Stimulated activated CD4-positive, alpha-beta T cell treated with anti-CD3 and anti-CD28 coated beads, Interleukin-1b, Interleukin-23, amount 100 ng/mL, for 24 hours (primary cell): ENCODE measurements around the gene CADPS.

Experiments
- DNase-seq, 4 experiments: peaks; one replicate each; pipeline ENCODE4 v3.0.0-alpha.2; 2020; ENCODE audit warnings: low read depth in 4 of 4, low spot score in 1 of 4

CADPS gene

GRCh38 chr3:62529230-62529629 lies 346.0 kb downstream of the CADPS start:
- no peak for DNase-seq

- no peak for DNase-seq
Measured at GRCh38 chr3:62527474-62527873, 347.7 kb downstream of the CADPS start.

GRCh38 chr3:62525281-62525680 lies 349.9 kb downstream of the CADPS start:
- DNase-seq = no peak

- no peak for DNase-seq
Measured at GRCh38 chr3:62523672-62524071, 351.5 kb downstream of the CADPS start.

- DNase-seq = no peak
Measured at GRCh38 chr3:62521464-62522105, 353.6 kb downstream of the CADPS start.

GRCh38 chr3:62503516-62503915 lies 371.7 kb downstream of the CADPS start:
- no peak for DNase-seq

- DNase-seq = no peak
Measured at GRCh38 chr3:62502315-62503300, 372.6 kb downstream of the CADPS start.

GRCh38 chr3:62501289-62501668 lies 373.9 kb downstream of the CADPS start:
- no peak for DNase-seq

- no peak for DNase-seq
Measured at GRCh38 chr3:62500556-62501288, 374.5 kb downstream of the CADPS start.

GRCh38 chr3:62497156-62497555 lies 378.1 kb downstream of the CADPS start:
- DNase-seq = no peak

- DNase-seq = no peak
Measured at GRCh38 chr3:62496503-62496902, 378.7 kb downstream of the CADPS start.

- DNase-seq = no peak
Measured at GRCh38 chr3:62493109-62493801, 382.0 kb downstream of the CADPS start.

GRCh38 chr3:62482961-62483360 lies 392.3 kb downstream of the CADPS start:
- no peak for DNase-seq

GRCh38 chr3:62481962-62482361 lies 393.3 kb downstream of the CADPS start:
- no peak for DNase-seq

- DNase-seq = no peak
Measured at GRCh38 chr3:62480056-62480455, 395.2 kb downstream of the CADPS start.

GRCh38 chr3:62479326-62479725 lies 395.9 kb downstream of the CADPS start:
- no peak for DNase-seq

GRCh38 chr3:62475306-62475705 lies 399.9 kb downstream of the CADPS start:
- DNase-seq = no peak

- DNase-seq = no peak
Measured at GRCh38 chr3:62467966-62468722, 407.1 kb downstream of the CADPS start.

- DNase-seq = no peak
Measured at GRCh38 chr3:62462788-62463187, 412.4 kb downstream of the CADPS start.

GRCh38 chr3:62462104-62462762 lies 413.0 kb downstream of the CADPS start:
- no peak for DNase-seq
